ENCODE measurements around the gene C16orf78. TPM values are rescaled to one million over a fixed set of nuclear protein-coding genes. Genes with fewer than 3 reads are reported as not detected.

C16orf78 gene
- total RNA-seq, 4 donors from 2014 or later, result not detected

DNA sequence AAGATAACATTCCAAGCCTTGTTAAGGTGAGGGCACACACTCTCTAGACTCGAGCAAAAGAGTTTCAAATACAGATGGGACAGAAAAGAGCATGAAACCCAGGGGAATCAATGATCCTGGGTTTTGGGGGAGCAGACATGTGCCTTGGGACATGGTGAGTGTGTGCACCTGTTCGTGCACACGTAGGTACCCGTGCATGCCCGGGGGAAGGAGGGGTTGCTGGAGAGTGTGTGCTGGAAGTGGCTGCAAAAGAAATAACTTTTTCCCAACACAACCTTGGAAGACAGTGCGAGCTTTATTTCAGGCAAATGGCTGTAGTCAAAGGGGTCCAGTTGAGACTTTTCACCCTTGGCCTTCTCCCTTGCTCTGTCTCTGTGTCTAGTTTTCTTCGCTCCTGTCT, 62.6 kb downstream of the C16orf78 start:
- TF ChIP-seq POLR2A (IDR thresholded peaks at IDR 0.05) (no peak), POLR2AphosphoS5 (IDR thresholded peaks at IDR 0.05) (no peak), EP300 (IDR thresholded peaks at IDR 0.05; ENCODE audit: low read depth) (no peak)
- TF ChIP-seq, protein P1, sequence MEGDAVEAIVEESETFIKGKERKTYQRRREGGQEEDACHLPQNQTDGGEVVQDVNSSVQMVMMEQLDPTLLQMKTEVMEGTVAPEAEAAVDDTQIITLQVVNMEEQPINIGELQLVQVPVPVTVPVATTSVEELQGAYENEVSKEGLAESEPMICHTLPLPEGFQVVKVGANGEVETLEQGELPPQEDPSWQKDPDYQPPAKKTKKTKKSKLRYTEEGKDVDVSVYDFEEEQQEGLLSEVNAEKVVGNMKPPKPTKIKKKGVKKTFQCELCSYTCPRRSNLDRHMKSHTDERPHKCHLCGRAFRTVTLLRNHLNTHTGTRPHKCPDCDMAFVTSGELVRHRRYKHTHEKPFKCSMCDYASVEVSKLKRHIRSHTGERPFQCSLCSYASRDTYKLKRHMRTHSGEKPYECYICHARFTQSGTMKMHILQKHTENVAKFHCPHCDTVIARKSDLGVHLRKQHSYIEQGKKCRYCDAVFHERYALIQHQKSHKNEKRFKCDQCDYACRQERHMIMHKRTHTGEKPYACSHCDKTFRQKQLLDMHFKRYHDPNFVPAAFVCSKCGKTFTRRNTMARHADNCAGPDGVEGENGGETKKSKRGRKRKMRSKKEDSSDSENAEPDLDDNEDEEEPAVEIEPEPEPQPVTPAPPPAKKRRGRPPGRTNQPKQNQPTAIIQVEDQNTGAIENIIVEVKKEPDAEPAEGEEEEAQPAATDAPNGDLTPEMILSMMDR (IDR thresholded peaks at IDR 0.05), result no peak
- intact Hi-C loops (cut with DNase I; ENCODE audit: low total_unique reads) (no loop called here), in situ Hi-C loops (cut with MboI; ENCODE audit: low pct_ligation_motif_present in 1 of 4, low pct_unique_long_range_greater_than_20kb in 1 of 4, low sequenced_read_pairs in 3 of 4) (no loop called here)
- Histone ChIP-seq H3K4me1 (no peaks in the 10 kb centered on the region), H3K27me3 (peaks cover 3% of the 10 kb centered on the region), H3K9me3 (no peaks in the 10 kb centered on the region), H3K4me3 (no peak overlapping the region), H3K36me3 (no peaks in the 10 kb centered on the region), H3K27ac (no peak overlapping the region)
- 77 to 88% methylated on average over 1 to 7 of the region's 7 CpGs for WGBS, 2 donors (ENCODE audit: low coverage in 1 of 2)
- no peak for DNase-seq

DNA sequence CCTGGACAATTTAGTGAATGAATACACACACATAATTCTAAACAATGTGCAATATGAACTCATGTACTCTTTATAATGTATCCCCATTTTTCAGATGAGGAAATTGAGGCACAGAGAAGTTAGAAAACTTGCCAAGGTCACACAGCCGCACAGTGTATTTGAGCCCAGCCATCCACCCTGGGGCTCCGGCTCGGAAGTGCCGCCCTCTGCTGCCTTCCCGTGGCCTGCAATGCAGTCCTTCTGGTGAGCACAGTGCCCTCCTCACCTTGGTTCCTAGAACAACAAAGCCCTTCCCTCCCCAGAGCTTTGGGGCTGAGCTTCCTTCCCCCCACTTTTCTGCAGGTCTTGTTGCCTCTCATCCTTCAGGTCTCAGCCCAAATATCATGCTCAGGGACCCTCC, 63.7 kb downstream of the C16orf78 start:
- DNase-seq, result no peak
- TF ChIP-seq POLR2AphosphoS5 (IDR thresholded peaks at IDR 0.05), result no peak
- intact Hi-C loops (cut with DNase I; ENCODE audit: low total_unique reads), result no loop called here
- in situ Hi-C loops (cut with MboI; ENCODE audit: low pct_ligation_motif_present in 1 of 4, low pct_unique_long_range_greater_than_20kb in 1 of 4, low sequenced_read_pairs in 3 of 4), result no loop called here
- H3K27ac ChIP-seq, result no peak overlapping the region
- H3K4me3 ChIP-seq, result no peak overlapping the region
- WGBS, 2 donors (ENCODE audit: low coverage in 1 of 2), result 0 to 75% methylated on average over 1 to 5 of the region's 5 CpGs
- no peaks in the 10 kb centered on the region for H3K36me3 ChIP-seq
- H3K27me3 ChIP-seq, result peaks cover 8% of the 10 kb centered on the region
- no peaks in the 10 kb centered on the region for H3K9me3 ChIP-seq
- H3K4me1 ChIP-seq, result no peaks in the 10 kb centered on the region

DNA sequence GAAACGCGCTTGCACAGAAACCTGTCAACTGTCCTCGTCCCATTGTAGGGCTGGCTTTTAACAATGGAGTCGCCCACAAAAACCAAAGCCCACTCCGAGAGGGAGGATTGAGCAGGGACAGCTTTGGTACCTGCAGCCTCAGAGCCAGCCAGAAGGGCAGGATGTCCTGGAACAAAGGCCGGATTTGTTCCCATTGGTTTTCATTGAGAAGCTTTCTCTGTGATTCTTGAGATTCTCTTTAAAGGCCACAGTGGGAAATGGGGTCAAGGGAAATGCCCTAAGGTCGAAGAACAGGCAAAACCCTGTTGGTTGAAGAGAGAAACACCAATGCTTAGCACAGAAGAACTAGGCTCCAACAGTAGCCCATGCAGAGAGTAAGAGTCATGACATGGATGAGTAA, 65.4 kb downstream of the C16orf78 start:
- in situ Hi-C loops (cut with MboI; ENCODE audit: low pct_ligation_motif_present in 1 of 4, low pct_unique_long_range_greater_than_20kb in 1 of 4, low sequenced_read_pairs in 3 of 4), result no loop called here
- no peak overlapping the region for H3K4me3 ChIP-seq
- H3K36me3 ChIP-seq, result no peaks in the 10 kb centered on the region
- H3K9me3 ChIP-seq, result no peaks in the 10 kb centered on the region
- peaks cover 8% of the 10 kb centered on the region for H3K27me3 ChIP-seq
- WGBS, 2 donors (ENCODE audit: low coverage in 1 of 2), result 69 to 82% methylated on average over 2 to 7 of the region's 7 CpGs
- no peak for DNase-seq
- no peaks in the 10 kb centered on the region for H3K4me1 ChIP-seq
- intact Hi-C loops (cut with DNase I; ENCODE audit: low total_unique reads), result no loop called here
- no peak overlapping the region for H3K27ac ChIP-seq
- TF ChIP-seq POLR2AphosphoS5 (IDR thresholded peaks at IDR 0.05), result no peak
- TF ChIP-seq, protein P1 (IDR thresholded peaks at IDR 0.05), result no peak
- TF ChIP-seq EP300 (IDR thresholded peaks at IDR 0.05; ENCODE audit: low read depth), result no peak
- no peak for TF ChIP-seq POLR2A (IDR thresholded peaks at IDR 0.05)

DNA sequence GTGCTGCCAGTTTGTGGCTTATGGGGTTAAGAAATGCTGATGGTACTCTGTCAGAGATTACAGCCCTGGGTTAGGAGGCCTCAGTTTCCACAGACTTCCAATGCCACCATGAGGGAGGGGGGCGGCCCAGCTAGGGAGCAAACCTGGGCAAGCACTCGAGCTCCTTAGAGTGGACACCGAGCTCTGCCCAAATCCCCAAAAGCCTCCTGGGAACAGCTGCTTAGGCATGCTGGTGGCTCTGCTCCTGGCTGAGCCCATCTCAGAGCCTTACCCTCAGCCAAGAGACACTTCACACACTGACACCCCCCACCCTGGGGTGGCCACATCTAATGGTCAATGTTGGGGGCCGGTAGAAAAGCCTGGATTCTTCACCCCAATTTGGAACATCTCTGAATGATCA, 66.1 kb downstream of the C16orf78 start:
- Histone ChIP-seq H3K27me3 (peaks cover 8% of the 10 kb centered on the region), H3K4me1 (no peaks in the 10 kb centered on the region), H3K27ac (no peak overlapping the region), H3K4me3 (no peak overlapping the region), H3K36me3 (no peaks in the 10 kb centered on the region), H3K9me3 (no peaks in the 10 kb centered on the region)
- in situ Hi-C loops (cut with MboI; ENCODE audit: low pct_ligation_motif_present in 1 of 4, low pct_unique_long_range_greater_than_20kb in 1 of 4, low sequenced_read_pairs in 3 of 4) (no loop called here), intact Hi-C loops (cut with DNase I; ENCODE audit: low total_unique reads) (no loop called here)
- no peak for DNase-seq
- WGBS, 2 donors (ENCODE audit: low coverage in 1 of 2), result 91% methylated on average over 4 of the region's 4 CpGs; no CpG with 5 or more reads in 1 of the 2 donors
- TF ChIP-seq EP300 (IDR thresholded peaks at IDR 0.05; ENCODE audit: low read depth) (no peak), POLR2A (IDR thresholded peaks at IDR 0.05) (no peak)

DNA sequence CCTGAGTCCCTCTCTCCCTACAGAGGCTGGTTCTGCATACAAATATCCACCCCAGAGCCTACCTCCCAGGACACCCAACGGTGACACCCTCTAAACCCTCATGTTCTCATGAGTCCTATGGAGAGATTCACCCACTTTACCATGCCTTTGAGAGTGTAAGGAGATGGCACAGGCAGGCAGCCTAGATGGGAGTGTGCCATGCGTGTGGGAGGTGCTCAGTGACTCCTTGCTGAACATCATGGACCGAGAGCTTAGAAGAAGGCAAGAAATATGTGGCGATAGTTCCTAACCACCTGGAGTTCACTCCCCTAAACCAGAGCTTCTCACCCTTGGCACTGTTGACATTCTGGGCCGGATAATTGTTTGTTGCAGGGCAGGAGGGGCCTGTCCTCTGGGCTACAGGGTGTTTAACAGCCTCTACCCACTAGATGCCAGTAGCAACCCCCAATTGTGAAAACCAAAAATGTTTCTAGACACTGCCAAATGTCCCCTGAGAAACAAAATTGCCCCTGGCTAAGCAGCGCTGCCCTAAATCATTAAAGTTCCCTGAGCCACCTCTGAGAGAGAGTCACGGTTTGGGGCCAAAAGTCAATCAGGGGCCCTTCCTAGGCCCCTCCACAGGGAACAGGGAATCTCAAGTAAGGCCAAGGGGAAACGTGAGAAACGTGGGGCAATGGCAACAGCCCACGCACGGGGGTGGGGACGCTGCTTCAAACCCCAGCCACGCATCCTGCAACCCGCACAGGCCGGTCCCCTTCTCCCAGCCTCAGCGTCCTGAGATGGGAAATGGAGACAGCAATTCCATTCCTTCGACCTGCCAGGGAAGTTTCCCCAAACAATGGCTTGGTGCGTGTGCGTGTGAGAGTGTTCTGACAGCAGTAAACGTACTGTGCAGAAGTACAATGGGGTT, 66.8 kb downstream of the C16orf78 start:
- Histone ChIP-seq H3K27ac (no peak overlapping the region), H3K36me3 (no peaks in the 10 kb centered on the region), H3K4me3 (no peak overlapping the region), H3K4me1 (no peaks in the 10 kb centered on the region), H3K9me3 (no peaks in the 10 kb centered on the region), H3K27me3 (peaks cover 8% of the 10 kb centered on the region)
- no peak for DNase-seq
- TF ChIP-seq POLR2AphosphoS5 (IDR thresholded peaks at IDR 0.05), result no peak
- no peak for TF ChIP-seq POLR2A (IDR thresholded peaks at IDR 0.05)
- no peak for TF ChIP-seq EP300 (IDR thresholded peaks at IDR 0.05; ENCODE audit: low read depth)
- TF ChIP-seq, protein P1 (IDR thresholded peaks at IDR 0.05), result no peak
- in situ Hi-C loops (cut with MboI; ENCODE audit: low pct_ligation_motif_present in 1 of 4, low pct_unique_long_range_greater_than_20kb in 1 of 4, low sequenced_read_pairs in 3 of 4), result no loop called here
- WGBS, 2 donors (ENCODE audit: low coverage in 1 of 2), result 40 to 81% methylated on average over 1 to 20 of the region's 20 CpGs
- intact Hi-C loops (cut with DNase I; ENCODE audit: low total_unique reads), result no loop called here
